ENCODE results near the gene APOA1.

GRCh38 chr11:116787786-116788486 is 49.5 kb downstream of the APOA1 start, which contains the start of gene ZPR1:
- TF ChIP-seq CTCF (IDR thresholded peaks at IDR 0.05; ENCODE audit: insufficient read depth, low read length) (no peak), GABPA (IDR thresholded peaks at IDR 0.05; ENCODE audit: low read depth) (peak; percentile 82), POLR2AphosphoS5 (IDR thresholded peaks at IDR 0.05; ENCODE audit: low read depth) (peak; percentile 74; the same call in 1 of the 2 replicates)

Data from HL-60 (cell line).